Measurements from ENCODE around the gene HEATR1.

GRCh38 chr1:236516929-236517704 lies 87.2 kb downstream of the HEATR1 start:
- TF ChIP-seq CTCF (tag by site-specific recombination; IDR thresholded peaks at IDR 0.05), result no peak
- TF ChIP-seq KLF10 (tag by site-specific recombination; IDR thresholded peaks at IDR 0.05), result no peak
- TF ChIP-seq ZNF837 (tag by site-specific recombination; IDR thresholded peaks at IDR 0.05), result no peak
- TF ChIP-seq IKZF3 (tag by site-specific recombination; IDR thresholded peaks at IDR 0.05), result no peak
- TF ChIP-seq ZNF398 (tag by site-specific recombination; IDR thresholded peaks at IDR 0.05), result no peak
- TF ChIP-seq ATF2 (tag by site-specific recombination; IDR thresholded peaks at IDR 0.05; ENCODE audit: low read depth), result no peak
- TF ChIP-seq ZNF239 (tag by site-specific recombination; IDR thresholded peaks at IDR 0.05), result no peak
- TF ChIP-seq HOXA7 (CRISPR knock-in tag; IDR thresholded peaks at IDR 0.05; ENCODE audit: borderline replicate concordance), result no peak
- no peak for TF ChIP-seq SP2 (tag by site-specific recombination; IDR thresholded peaks at IDR 0.05)
- TF ChIP-seq ZNF660 (tag by site-specific recombination; IDR thresholded peaks at IDR 0.05), result no peak

Measured in HEK293 (cell line).